ENCODE results near the gene NOS1AP.
A peak's percentile ranks its signal among the peaks of the same experiment; 100 is the strongest.
"Not testable (repeated sequence)": the region's sequence is repeated elsewhere in the genome, so short reads cannot be mapped to it uniquely, and the experiment has no call there.

Gene NOS1AP

GRCh38 chr1:162055062-162055461 lies 14.4 kb upstream of the NOS1AP start:
- DNase-seq (ENCODE audit: insufficient read length, low spot score) (no peak), FAIRE-seq (no peak)
- TF ChIP-seq POU2F2 (IDR thresholded peaks at IDR 0.05; ENCODE audit: low read depth, low read length) (no peak), POLR2A (IDR thresholded peaks at IDR 0.05; ENCODE audit: low read depth, low read length) (no peak), TAF1 (IDR thresholded peaks at IDR 0.05; ENCODE audit: low read depth, low read length) (no peak), POLR2AphosphoS5 (IDR thresholded peaks at IDR 0.05; ENCODE audit: low read depth, low read length) (no peak), SPI1 (IDR thresholded peaks at IDR 0.05; ENCODE audit: low read depth, low read length) (no peak), PAX5 (IDR thresholded peaks at IDR 0.05; ENCODE audit: insufficient read depth, low read length, severe bottlenecking) (no peak)

GRCh38 chr1:162056043-162056442 lies 13.4 kb upstream of the NOS1AP start:
- DNase-seq (ENCODE audit: insufficient read length, low spot score): peak; percentile 16
- TF ChIP-seq PAX5 (IDR thresholded peaks at IDR 0.05; ENCODE audit: insufficient read depth, low read length, severe bottlenecking) (no peak), POLR2A (IDR thresholded peaks at IDR 0.05; ENCODE audit: low read depth, low read length) (no peak), POU2F2 (IDR thresholded peaks at IDR 0.05; ENCODE audit: low read depth, low read length) (no peak), SPI1 (IDR thresholded peaks at IDR 0.05; ENCODE audit: low read depth, low read length) (no peak), POLR2AphosphoS5 (IDR thresholded peaks at IDR 0.05; ENCODE audit: low read depth, low read length) (no peak), TAF1 (IDR thresholded peaks at IDR 0.05; ENCODE audit: low read depth, low read length) (no peak)
- FAIRE-seq: no peak

- FAIRE-seq (no peak), DNase-seq (ENCODE audit: insufficient read length, low spot score) (no peak)
- TF ChIP-seq SPI1 (IDR thresholded peaks at IDR 0.05; ENCODE audit: low read depth, low read length) (no peak), POU2F2 (IDR thresholded peaks at IDR 0.05; ENCODE audit: low read depth, low read length) (no peak), TAF1 (IDR thresholded peaks at IDR 0.05; ENCODE audit: low read depth, low read length) (no peak), POLR2AphosphoS5 (IDR thresholded peaks at IDR 0.05; ENCODE audit: low read depth, low read length) (no peak), POLR2A (IDR thresholded peaks at IDR 0.05; ENCODE audit: low read depth, low read length) (no peak), PAX5 (IDR thresholded peaks at IDR 0.05; ENCODE audit: insufficient read depth, low read length, severe bottlenecking) (no peak)
Observed at GRCh38 chr1:162056579-162056978, 12.9 kb upstream of the NOS1AP start.

- TF ChIP-seq TAF1 (IDR thresholded peaks at IDR 0.05; ENCODE audit: low read depth, low read length) (no peak), POLR2AphosphoS5 (IDR thresholded peaks at IDR 0.05; ENCODE audit: low read depth, low read length) (no peak), PAX5 (IDR thresholded peaks at IDR 0.05; ENCODE audit: insufficient read depth, low read length, severe bottlenecking) (no peak), POU2F2 (IDR thresholded peaks at IDR 0.05; ENCODE audit: low read depth, low read length) (no peak), SPI1 (IDR thresholded peaks at IDR 0.05; ENCODE audit: low read depth, low read length) (no peak), POLR2A (IDR thresholded peaks at IDR 0.05; ENCODE audit: low read depth, low read length) (no peak)
- DNase-seq (ENCODE audit: insufficient read length, low spot score) (no peak), FAIRE-seq (no peak)
Observed at GRCh38 chr1:162059721-162060120, 9.8 kb upstream of the NOS1AP start.

GRCh38 chr1:162060314-162060713 lies 9.2 kb upstream of the NOS1AP start:
- DNase-seq (ENCODE audit: insufficient read length, low spot score): no peak
- TF ChIP-seq TAF1 (IDR thresholded peaks at IDR 0.05; ENCODE audit: low read depth, low read length): no peak
- no peak for TF ChIP-seq POLR2AphosphoS5 (IDR thresholded peaks at IDR 0.05; ENCODE audit: low read depth, low read length)
- TF ChIP-seq POLR2A (IDR thresholded peaks at IDR 0.05; ENCODE audit: low read depth, low read length): no peak
- TF ChIP-seq PAX5 (IDR thresholded peaks at IDR 0.05; ENCODE audit: insufficient read depth, low read length, severe bottlenecking): no peak
- no peak for TF ChIP-seq POU2F2 (IDR thresholded peaks at IDR 0.05; ENCODE audit: low read depth, low read length)
- TF ChIP-seq SPI1 (IDR thresholded peaks at IDR 0.05; ENCODE audit: low read depth, low read length): no peak
- no peak for FAIRE-seq

GRCh38 chr1:162062542-162063015 lies 6.9 kb upstream of the NOS1AP start:
- DNase-seq (ENCODE audit: insufficient read length, low spot score) (no peak), FAIRE-seq (no peak)
- TF ChIP-seq TAF1 (IDR thresholded peaks at IDR 0.05; ENCODE audit: low read depth, low read length) (no peak), POLR2AphosphoS5 (IDR thresholded peaks at IDR 0.05; ENCODE audit: low read depth, low read length) (no peak), PAX5 (IDR thresholded peaks at IDR 0.05; ENCODE audit: insufficient read depth, low read length, severe bottlenecking) (no peak), POU2F2 (IDR thresholded peaks at IDR 0.05; ENCODE audit: low read depth, low read length) (no peak), SPI1 (IDR thresholded peaks at IDR 0.05; ENCODE audit: low read depth, low read length) (no peak), POLR2A (IDR thresholded peaks at IDR 0.05; ENCODE audit: low read depth, low read length) (no peak)

GRCh38 chr1:162065016-162065415 lies 4.5 kb upstream of the NOS1AP start:
- no peak for TF ChIP-seq POLR2AphosphoS5 (IDR thresholded peaks at IDR 0.05; ENCODE audit: low read depth, low read length)
- no peak for TF ChIP-seq PAX5 (IDR thresholded peaks at IDR 0.05; ENCODE audit: insufficient read depth, low read length, severe bottlenecking)
- no peak for TF ChIP-seq SPI1 (IDR thresholded peaks at IDR 0.05; ENCODE audit: low read depth, low read length)
- no peak for TF ChIP-seq TAF1 (IDR thresholded peaks at IDR 0.05; ENCODE audit: low read depth, low read length)
- no peak for TF ChIP-seq POLR2A (IDR thresholded peaks at IDR 0.05; ENCODE audit: low read depth, low read length)
- no peak for TF ChIP-seq POU2F2 (IDR thresholded peaks at IDR 0.05; ENCODE audit: low read depth, low read length)
- FAIRE-seq: no peak
- DNase-seq (ENCODE audit: insufficient read length, low spot score): no peak

- DNase-seq (ENCODE audit: insufficient read length, low spot score); FAIRE-seq: not testable (repeated sequence)
Observed at GRCh38 chr1:162066836-162067235, 2.7 kb upstream of the NOS1AP start.

GRCh38 chr1:162067466-162067865 lies 2.0 kb upstream of the NOS1AP start:
- DNase-seq (ENCODE audit: insufficient read length, low spot score) (no peak), FAIRE-seq (no peak)
- TF ChIP-seq SPI1 (IDR thresholded peaks at IDR 0.05; ENCODE audit: low read depth, low read length) (no peak), POLR2AphosphoS5 (IDR thresholded peaks at IDR 0.05; ENCODE audit: low read depth, low read length) (no peak), POLR2A (IDR thresholded peaks at IDR 0.05; ENCODE audit: low read depth, low read length) (no peak), TAF1 (IDR thresholded peaks at IDR 0.05; ENCODE audit: low read depth, low read length) (no peak), PAX5 (IDR thresholded peaks at IDR 0.05; ENCODE audit: insufficient read depth, low read length, severe bottlenecking) (no peak), POU2F2 (IDR thresholded peaks at IDR 0.05; ENCODE audit: low read depth, low read length) (no peak)

- TF ChIP-seq POLR2A (IDR thresholded peaks at IDR 0.05; ENCODE audit: low read depth, low read length) (no peak), PAX5 (IDR thresholded peaks at IDR 0.05; ENCODE audit: insufficient read depth, low read length, severe bottlenecking) (no peak), TAF1 (IDR thresholded peaks at IDR 0.05; ENCODE audit: low read depth, low read length) (no peak), SPI1 (IDR thresholded peaks at IDR 0.05; ENCODE audit: low read depth, low read length) (no peak), POU2F2 (IDR thresholded peaks at IDR 0.05; ENCODE audit: low read depth, low read length) (no peak), POLR2AphosphoS5 (IDR thresholded peaks at IDR 0.05; ENCODE audit: low read depth, low read length) (no peak)
- no peak for DNase-seq (ENCODE audit: insufficient read length, low spot score)
- no peak for FAIRE-seq
Observed at GRCh38 chr1:162068301-162068700, 1.2 kb upstream of the NOS1AP start.
